ENCODE measurements around the gene TPD52L2.
"Not testable (repeated sequence)": the region's sequence is repeated elsewhere in the genome, so short reads cannot be mapped to it uniquely, and the experiment has no call there.

TPD52L2 gene

DNA sequence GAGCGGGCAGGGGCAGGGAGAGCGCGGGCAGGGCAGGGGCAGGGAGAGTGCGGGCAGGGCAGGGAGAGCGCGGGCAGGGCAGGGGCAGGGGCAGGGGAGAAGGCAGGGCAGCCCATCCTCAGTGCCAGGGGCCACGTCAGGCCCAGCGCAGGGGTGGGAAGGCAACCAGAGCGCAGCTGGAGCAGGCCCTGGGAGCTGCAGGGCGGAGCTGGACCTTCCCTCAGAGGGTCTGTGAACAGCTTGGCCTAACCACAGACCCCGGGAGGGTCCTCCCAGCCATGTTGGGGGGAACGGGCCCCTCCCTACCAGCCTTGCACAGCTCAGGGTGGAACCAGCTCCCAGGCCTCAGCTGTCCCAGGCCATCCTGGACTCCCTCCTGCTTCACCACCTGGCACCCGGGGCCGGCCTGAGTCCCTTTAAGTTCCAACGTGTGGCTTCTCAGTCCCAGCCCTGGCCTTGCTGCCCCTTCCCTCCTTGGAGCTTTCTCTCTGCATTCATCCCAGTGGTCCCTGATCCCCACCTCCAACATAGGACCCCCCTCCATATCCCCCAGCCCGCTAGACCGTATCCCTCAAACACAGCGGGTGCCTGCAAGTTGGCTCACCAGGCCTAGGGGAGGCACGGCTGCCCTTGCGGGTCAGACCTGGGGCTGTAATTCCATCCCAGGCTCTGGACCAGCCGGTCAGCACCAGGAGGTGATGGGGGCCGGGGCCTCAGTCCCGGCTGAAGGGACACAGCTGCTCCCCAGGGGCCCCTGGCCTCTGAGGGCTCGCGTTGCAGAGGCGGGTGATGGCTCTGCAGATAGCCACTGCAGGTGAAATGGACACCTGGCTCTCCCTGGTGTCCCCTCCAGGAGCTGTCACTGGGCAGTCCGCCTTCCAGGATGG, 28.4 kb upstream of the TPD52L2 start:
- peak; percentile 77 for DNase-seq

DNA sequence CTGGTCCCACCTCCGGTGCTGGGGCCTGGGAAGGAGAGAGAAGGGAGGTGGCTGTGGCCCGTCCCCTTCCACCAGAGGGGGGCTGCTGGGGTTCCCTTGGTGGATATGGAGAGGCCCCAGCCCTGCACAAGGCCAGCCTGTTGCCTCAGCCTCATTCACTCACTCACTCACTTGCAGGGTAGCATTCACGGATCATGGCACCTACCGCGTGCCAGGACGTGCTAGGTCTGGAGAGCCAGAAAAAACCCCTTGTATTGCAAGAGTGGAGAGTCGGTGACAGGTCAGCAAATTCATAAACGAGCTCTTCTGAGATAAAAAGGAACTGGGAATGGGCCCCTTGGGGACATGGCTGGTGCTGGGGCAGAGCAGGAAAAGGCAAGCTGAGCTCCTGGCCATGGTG, 27.6 kb upstream of the TPD52L2 start:
- no peak for DNase-seq

- DNase-seq: no peak
Observed at GRCh38 chr20:63839620-63840019, 25.4 kb upstream of the TPD52L2 start.

GRCh38 chr20:63840405-63840828, 24.7 kb upstream of the TPD52L2 start:
- DNase-seq: no peak

DNA sequence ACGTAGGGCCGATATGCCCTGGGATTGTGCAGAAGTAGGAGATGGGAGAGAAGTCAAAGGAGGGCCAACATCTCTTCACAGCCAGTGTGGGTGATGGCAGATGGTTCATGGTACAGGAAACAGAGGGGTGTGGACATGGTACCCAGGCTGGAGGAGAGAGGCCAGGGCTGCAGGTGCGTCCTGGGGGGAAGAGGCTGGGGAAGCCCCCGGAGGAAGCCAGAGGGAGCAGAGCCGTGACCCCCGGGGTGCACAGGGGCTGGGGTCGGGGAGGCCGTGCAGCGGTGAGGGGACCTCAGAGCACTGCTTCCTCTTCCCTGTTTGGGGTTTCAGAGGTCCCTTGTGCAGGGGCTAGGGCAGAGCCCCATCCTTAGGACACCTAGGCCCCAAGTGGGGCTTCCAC, 22.8 kb upstream of the TPD52L2 start:
- DNase-seq: no peak

- DNase-seq: no peak
Observed at GRCh38 chr20:63843222-63843621, 21.8 kb upstream of the TPD52L2 start.

DNA sequence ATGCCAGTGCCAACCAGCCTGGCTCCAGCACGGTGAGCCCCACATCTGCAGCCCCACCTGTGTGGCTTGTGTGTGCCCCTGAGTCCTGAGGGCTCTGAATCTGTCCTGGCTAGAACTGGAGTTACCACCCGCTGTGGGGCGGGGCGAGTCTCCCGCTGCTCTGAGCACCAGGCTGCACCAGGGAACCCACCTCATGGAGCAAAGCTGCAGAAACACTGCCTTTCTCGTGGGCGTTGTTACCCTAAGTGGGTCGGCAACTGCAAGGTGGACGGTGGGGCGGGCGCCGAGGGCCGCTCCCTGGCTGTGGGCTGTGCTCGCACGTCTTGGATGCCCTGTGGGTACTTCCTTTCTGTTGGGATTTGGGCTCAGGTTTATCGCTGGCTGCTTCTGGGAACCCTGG, 21.3 kb upstream of the TPD52L2 start:
- no peak for DNase-seq

GRCh38 chr20:63844511-63844991, 20.5 kb upstream of the TPD52L2 start:
- DNase-seq: no peak

- DNase-seq: peak; percentile 89
Observed at GRCh38 chr20:63846128-63846771, 18.8 kb upstream of the TPD52L2 start.

- no peak for DNase-seq
Observed at GRCh38 chr20:63846888-63847236, 18.2 kb upstream of the TPD52L2 start.

DNA sequence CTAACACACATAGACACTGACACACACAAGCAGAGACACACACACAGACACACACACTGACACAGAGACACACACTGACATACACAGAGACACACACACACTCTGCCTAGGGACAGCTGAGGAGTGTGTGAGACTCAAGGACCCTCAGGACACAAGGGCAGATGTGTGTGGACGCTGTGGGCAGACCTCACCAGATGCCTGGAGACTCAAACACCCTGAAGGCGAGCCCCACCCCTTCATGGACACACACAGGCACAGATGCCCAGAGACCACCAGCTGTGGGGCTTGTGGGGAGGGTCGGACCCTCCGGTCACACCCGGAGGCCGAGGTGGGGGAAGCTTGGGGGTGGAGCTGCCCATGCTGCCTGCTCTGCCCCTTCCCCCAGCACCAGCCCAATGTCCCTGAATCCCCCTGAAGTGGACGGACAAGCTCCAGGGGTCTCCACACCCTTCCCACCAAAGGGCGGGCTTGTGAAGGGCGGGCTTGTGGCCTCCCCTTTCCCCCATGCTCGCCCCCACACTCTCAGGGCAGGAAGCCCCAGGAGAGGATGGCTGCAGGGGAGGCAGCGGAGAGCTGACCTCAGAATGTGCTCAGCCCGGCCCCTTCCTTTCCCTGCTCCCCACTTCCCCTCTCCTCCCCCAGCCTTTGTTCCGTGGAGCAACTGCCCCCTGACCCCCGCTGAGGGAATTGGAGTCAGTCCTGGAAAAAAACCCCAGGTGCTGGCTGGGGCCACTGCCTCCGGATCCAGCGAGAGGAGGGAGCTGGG, 17.6 kb upstream of the TPD52L2 start:
- peak; percentile 61 for DNase-seq

GRCh38 chr20:63848003-63848911, 16.8 kb upstream of the TPD52L2 start:
- DNase-seq: peak; percentile 30

DNA sequence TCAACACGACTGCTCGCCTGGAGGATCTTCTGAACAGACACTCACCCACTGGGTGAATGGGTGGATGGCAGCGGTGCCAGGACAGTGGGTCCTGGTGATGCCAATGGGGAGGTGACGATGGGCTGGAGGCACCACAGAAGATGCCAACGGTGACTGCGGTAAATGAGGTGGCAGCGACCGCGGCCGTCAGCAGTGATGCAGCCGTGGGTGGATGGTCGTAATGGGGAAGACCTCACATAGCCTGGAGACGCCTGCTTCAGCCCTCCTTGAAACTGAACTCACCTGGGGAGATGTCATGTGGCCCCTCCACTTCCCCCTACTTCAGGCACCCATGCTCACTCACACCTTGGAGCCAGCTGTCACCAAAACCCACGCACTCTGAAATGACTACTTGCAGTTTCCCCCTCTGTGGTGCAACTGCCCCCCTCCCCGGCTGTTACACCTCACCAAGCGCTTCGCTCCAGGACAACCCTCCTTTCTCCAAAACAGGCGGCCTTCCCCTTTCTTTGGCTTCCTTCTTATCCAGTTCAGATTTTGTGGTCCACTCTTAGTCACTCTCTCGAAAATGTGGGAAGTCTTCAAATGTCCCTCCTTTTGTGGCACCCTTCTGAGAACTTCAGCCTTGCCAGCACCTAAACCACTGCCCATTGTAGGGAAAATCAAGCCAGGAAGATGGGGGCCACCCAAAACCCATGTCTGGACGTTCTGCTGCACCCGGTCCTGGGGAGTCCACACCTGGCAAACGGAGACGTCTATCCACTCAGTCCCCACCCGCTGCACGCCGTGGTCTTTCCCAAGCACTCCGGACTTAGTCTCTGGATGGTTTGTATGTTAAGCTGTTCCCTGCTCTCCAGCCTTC, 14.2 kb upstream of the TPD52L2 start:
- no peak for DNase-seq

DNA sequence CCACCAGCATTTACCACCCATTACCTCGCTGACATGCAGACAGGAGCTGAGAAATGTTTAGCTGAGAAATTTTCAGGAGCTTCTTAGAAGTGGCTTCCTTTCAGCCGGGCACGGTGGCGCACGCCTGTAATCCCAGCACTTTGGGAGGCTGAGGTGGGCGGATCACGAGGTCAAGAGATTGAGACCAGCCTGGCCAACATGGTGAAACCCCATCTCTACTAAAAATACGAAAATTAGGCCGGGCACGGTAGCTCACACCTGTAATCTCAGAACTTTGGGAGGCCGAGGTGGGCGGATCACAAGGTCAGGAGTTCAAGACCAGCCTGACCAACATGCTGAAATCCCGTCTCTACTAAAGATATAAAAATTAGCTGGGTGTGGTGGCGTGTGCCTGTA, 13.5 kb upstream of the TPD52L2 start:
- DNase-seq: not testable (repeated sequence)

DNA sequence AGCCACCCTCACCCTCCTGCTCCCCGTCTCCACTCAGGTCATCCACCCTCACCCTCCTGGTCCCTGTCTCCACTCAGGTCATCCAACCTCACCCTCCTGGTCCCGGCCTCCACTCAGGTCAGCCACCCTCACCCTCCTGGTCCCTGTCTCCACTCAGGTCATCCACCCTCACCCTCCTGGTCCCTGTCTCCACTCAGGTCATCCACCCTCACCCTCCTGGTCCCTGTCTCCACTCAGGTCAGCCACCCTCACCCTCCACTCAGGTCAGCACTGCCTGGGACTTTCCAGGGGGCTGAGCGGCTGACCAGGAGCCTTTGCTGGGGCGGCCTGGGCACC, 11.4 kb upstream of the TPD52L2 start:
- not testable (repeated sequence) for DNase-seq

DNA sequence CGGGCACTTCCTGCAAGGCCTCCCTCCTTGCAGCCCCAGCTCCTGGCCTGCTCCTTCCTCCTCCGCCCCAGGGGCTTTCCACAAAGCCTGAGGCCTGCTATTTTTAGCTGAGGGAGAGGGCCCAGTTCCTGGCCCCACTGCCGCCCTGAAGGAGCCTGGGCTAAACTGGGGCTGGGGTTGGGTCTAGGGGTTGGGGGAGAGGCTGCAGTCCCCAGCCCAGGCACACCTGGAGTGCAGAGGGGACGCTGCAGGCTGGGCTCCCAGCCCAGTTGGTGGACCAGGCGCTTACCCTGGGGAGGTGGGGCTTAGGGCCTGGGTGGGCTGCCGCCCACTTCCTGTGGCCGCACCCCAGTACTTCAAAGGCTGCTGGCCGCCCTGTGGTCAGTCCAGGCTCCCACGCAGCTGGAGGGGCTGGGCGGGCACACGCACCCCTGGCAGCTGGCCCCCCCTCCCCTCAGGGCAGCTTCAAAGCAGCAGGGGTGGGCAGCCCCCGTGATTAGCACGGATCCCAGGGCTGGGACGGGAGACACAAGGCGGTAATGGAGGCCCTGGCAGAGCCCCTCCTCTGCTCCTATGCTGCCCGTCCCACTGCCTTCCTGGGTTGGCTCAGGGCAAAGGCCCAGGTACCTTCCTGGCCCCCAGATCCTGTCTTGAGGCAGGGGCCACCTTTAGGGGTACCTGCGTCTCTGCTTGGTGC, 10.9 kb upstream of the TPD52L2 start:
- DNase-seq: peak; percentile 74

GRCh38 chr20:63854766-63855362, 10.2 kb upstream of the TPD52L2 start:
- DNase-seq: peak; percentile 77

DNA sequence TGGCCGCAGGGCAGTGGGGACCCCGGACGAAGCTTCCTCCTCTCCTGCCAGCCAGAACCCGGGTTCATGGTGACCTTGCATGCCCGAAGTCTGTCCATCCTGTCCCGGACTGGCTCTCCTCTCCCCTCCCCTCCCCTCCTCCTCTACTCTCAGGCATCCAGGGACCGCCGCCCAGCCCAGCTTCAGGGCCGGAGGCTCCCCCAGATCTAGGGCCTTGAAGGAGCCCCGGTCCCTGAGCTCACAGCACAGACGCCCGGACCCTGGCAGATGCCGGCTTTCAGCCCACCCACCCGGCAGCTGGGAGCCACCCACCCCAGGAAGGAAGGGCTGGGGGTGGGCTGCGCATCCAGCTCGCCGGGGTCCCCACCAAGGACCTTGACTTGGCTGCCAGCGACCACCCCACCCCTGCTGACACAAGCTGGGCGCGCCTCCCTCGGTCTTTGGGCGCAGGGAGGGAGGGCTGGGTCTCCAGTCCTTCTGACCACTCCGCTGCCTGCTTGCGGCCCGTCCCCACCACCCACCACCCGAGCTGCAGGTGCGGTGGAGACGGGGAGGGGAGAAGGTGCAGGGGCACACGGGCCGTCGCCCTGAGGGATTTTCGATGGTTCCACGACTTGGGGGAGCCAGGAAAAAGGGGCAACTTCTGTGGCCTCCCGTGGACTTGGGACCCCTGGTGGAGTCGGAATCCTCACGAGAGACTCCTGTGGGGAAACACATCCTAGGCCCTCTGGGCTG, 9.5 kb upstream of the TPD52L2 start:
- no peak for DNase-seq

DNA sequence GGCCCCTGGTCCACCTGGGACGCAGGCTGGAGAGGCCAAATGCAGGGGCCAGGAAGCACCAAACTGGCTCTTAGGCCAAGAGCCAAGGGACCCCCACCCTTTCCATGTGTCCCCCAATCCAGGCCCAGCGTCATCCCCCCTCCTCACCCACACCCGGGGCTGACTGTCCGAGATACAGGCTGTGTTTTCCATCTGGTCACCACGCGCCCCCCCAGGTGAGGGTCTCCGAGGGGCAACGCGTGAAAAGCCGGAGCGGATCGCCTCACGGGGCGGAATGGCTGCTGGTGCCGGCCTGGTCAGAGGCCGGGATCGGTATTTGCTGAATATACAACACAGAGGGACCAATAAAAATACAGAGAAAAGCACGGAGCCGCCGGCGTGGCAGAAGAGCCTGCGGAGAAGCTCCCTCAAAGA, 9.0 kb upstream of the TPD52L2 start:
- DNase-seq: no peak
